Frontal cortex (tissue), 4 donors: ENCODE measurements around the gene GDPD5. TPM values are rescaled to one million over a fixed set of nuclear protein-coding genes. Genes with fewer than 3 reads are reported as not detected.
A peak's percentile ranks its signal among the peaks of the same experiment; 100 is the strongest.

Experiments used
- DNase-seq, 2 donors: peaks; one replicate each; pipeline ENCODE4 v3.0.0; 2012; ENCODE audit warnings: low spot score in 2 of 2
- FAIRE-seq: peaks from 2 replicates; lab custom pipeline; 2012; peaks lifted over from hg19 to GRCh38; lab: Jason Lieb, UNC
- small RNA-seq: library from RNA; depleted of rRNA; stranded (forward); fragments of <200 nt; gene quantifications from one replicate; pipeline ENCODE3, GENCODE V24; 2014
- total RNA-seq: library from RNA; depleted of rRNA; stranded (reverse); fragments of >200 nt; gene quantifications from one replicate; pipeline ENCODE4 v1.2.3, GENCODE V29; 2014
- donor health status: control.
- donor health status: control.
- donor health status: control.

The GDPD5 gene
- total RNA-seq, 1 donor from 2014 or later: 12.2 TPM

DNA sequence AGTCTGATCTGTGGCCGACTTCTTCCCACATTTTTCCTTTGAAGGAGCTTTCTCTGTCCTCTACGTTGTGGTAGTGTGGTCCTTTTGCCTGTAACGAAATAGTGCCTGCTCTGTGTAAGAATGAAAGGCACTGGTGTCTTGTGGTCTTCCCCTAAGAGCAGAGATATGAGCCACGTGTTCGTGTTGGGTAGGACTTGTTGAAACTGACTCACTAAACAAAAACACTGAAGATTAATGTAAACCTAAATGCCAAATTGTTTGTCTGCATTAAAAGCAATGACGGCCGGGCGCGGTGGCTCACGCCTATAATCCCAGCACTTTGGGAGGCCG, 136.5 kb downstream of the GDPD5 start:
- DNase-seq: no peak
- no peak for FAIRE-seq

DNA sequence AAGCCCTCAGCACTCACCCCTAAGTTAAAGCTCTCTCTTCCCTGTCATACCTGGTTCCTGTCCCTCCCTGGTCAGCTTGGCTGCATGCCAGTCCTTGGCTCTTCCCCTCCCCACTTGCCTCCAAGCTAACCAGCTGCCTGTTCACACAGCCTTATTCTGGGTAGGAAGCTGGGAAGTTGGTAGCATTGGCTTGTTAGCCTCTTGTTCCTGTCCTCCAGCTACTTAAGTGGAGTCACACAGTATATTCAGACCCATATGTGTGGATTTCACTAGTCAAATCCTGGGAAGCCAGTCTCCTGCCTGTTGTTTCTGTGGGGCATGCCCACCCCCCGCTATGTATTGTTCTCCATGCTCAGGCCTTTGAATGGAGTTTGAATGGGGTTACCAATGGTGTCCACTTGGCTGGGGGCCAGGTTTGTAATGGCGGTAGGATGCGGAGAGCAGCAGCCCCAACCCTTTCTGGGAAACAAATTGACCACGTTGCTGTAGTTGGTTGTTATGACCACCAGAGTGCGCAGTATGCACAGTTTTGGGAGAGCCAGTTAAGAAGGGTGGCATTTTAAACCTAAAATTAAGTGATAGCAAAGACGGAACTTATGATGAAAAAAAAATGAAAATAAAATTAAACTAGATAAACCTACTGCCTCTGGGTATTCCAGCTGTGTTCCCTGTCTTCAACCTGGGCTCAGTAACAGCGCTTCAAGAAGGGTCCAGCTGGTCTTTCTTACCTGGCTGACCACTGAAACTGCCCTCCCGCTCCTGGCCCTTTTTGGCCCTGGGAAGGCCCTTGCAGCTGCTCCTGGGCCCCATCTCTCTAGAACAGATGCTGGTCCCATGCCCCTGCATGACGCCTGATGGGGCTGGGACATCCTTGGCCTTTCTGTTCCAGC, 137.1 kb downstream of the GDPD5 start:
- FAIRE-seq (no peak), DNase-seq (peak; percentile 56 to 75)

- DNase-seq (no peak), FAIRE-seq (no peak)
These were observed 137.9 kb downstream of the GDPD5 start for GRCh38 chr11:75387736-75388294.

- DNase-seq: no peak
- no peak for FAIRE-seq
These were observed 138.7 kb downstream of the GDPD5 start for GRCh38 chr11:75386942-75387630.

Small RNA genes lying within 50 kb of the gene (small RNA-seq; reads per million reads assigned to genes)
- not detected for gene SNORD15A
- 102 reads per million, percentile 98 among the genes with 10 or more reads in this experiment for gene SNORD15B

Other genes with a start within 250 kb of the GDPD5 start
- gene ARRB1, start 174.3 kb downstream of the GDPD5 start, total RNA-seq: 60.3 TPM
- 1,354 TPM for gene RPS3, start 126.4 kb downstream of the GDPD5 start, total RNA-seq
- gene KLHL35, start 92.7 kb downstream of the GDPD5 start, total RNA-seq: 28.5 TPM
- 20.0 TPM for gene SERPINH1, start 36.3 kb upstream of the GDPD5 start, total RNA-seq
- 64.0 TPM for gene MAP6, start 143.1 kb upstream of the GDPD5 start, total RNA-seq
- gene MOGAT2, start 191.9 kb upstream of the GDPD5 start, total RNA-seq: not detected
- gene DGAT2, start 242.8 kb upstream of the GDPD5 start, total RNA-seq: 4.1 TPM